Loucy (cell line): Measurements from ENCODE around the gene ARNT2.

Experiments
- H2AFZ ChIP-seq: fragments of 200-600 bp; sonication (generic); 2 replicates; pipeline ENCODE4 v1.6.0; 2016; ENCODE audit warnings: antibody characterized with exemption, mild to moderate bottlenecking, low read length, moderate library complexity
- H3F3A ChIP-seq: fragments of 200-600 bp; 2 replicates; pipeline ENCODE4 v1.6.0; 2016; ENCODE audit warnings: antibody characterized with exemption, low read depth, mild to moderate bottlenecking
- H3K27me3 ChIP-seq: fragments of 200-600 bp; sonication (generic); 2 replicates; pipeline ENCODE4 v1.6.1; 2014; ENCODE audit warnings: low read length, mild to moderate bottlenecking; ENCODE audit not compliant: insufficient read depth, poor library complexity, severe bottlenecking
- H3K36me3 ChIP-seq: fragments of 200-600 bp; sonication (generic); 2 replicates; pipeline ENCODE4 v1.6.1; 2016; ENCODE audit warnings: low read length; ENCODE audit not compliant: insufficient read depth
- H3K4me1 ChIP-seq: fragments of 200-600 bp; sonication (generic); 2 replicates; pipeline ENCODE4 v1.5.1; 2014; ENCODE audit warnings: low read length, mild to moderate bottlenecking; ENCODE audit not compliant: insufficient read depth, poor library complexity, severe bottlenecking
- H3K4me2 ChIP-seq: fragments of 200-600 bp; sonication (generic); 2 replicates; pipeline ENCODE4 v1.6.0; 2014; ENCODE audit warnings: antibody characterized with exemption, low read length, low read depth, mild to moderate bottlenecking; ENCODE audit not compliant: poor library complexity, severe bottlenecking
- H3K4me3 ChIP-seq: fragments of 200-600 bp; sonication (generic); 2 replicates; pipeline ENCODE4 v1.5.1; 2014; ENCODE audit warnings: low read length, mild to moderate bottlenecking, mixed read lengths; ENCODE audit not compliant: poor library complexity, severe bottlenecking
- H3K79me2 ChIP-seq: fragments of 200-600 bp; sonication (generic); 2 replicates; pipeline ENCODE4 v1.6.1; 2014; ENCODE audit warnings: low read length; ENCODE audit not compliant: insufficient read depth
- H3K9ac ChIP-seq: fragments of 200-600 bp; sonication (generic); 2 replicates; pipeline ENCODE4 v1.6.0; 2014; ENCODE audit warnings: mild to moderate bottlenecking, low read depth, low read length, moderate library complexity; ENCODE audit not compliant: poor library complexity, severe bottlenecking
- H3K9me2 ChIP-seq: fragments of 200-600 bp; sonication (generic); replicated peaks from 2 replicates; pipeline ENCODE4 v1.6.1; 2016; ENCODE audit warnings: low read depth, low read length, mixed read lengths
- H3K9me3 ChIP-seq: fragments of 200-600 bp; sonication (generic); 2 replicates; pipeline ENCODE4 v1.6.1; 2014; ENCODE audit warnings: mild to moderate bottlenecking, antibody characterized with exemption, low read length, low read depth; ENCODE audit not compliant: insufficient read depth
- H4K20me1 ChIP-seq: fragments of 200-600 bp; sonication (generic); 2 replicates; pipeline ENCODE4 v1.6.0; 2014; ENCODE audit warnings: antibody characterized with exemption, low read length, mild to moderate bottlenecking; ENCODE audit not compliant: insufficient read depth, poor library complexity, severe bottlenecking
- CTCF ChIP-seq: fragments of 200-600 bp; sonication (generic); conservative IDR thresholded peaks from 2 replicates; pipeline ENCODE4 v1.5.1; 2014; ENCODE audit warnings: mild to moderate bottlenecking, antibody characterized with exemption, low read length
- EZH2phosphoT487 ChIP-seq: fragments of 200-600 bp; IDR thresholded peaks from 2 replicates; pipeline ENCODE4 v1.6.1; 2018; ENCODE audit warnings: antibody characterized with exemption, mild to moderate bottlenecking, moderate library complexity, borderline replicate concordance

Gene ARNT2

GRCh38 chr15:80536231-80536630 lies 132.0 kb downstream of the ARNT2 start:
- TF ChIP-seq CTCF, result no peak
- TF ChIP-seq EZH2phosphoT487, result no peak

GRCh38 chr15:80536716-80537115 lies 132.5 kb downstream of the ARNT2 start:
- TF ChIP-seq EZH2phosphoT487 (no peak), CTCF (no peak)
- no peaks in the 10 kb centered on the region for H3K27me3 ChIP-seq
- no peak overlapping the region for H3K4me2 ChIP-seq
- H3K4me1 ChIP-seq, result no peaks in the 10 kb centered on the region
- no peak overlapping the region for H2AFZ ChIP-seq
- no peak overlapping the region for H3K4me3 ChIP-seq
- H4K20me1 ChIP-seq, result no peaks in the 10 kb centered on the region
- no peaks in the 10 kb centered on the region for H3K36me3 ChIP-seq
- no peaks in the 10 kb centered on the region for H3K9me2 ChIP-seq
- no peaks in the 10 kb centered on the region for H3F3A ChIP-seq
- H3K79me2 ChIP-seq, result no peaks in the 10 kb centered on the region
- H3K9me3 ChIP-seq, result no peaks in the 10 kb centered on the region
- no peak overlapping the region for H3K9ac ChIP-seq

More at GRCh38 chr15:80536231-80536630, 132.0 kb downstream of the ARNT2 start:
- Histone ChIP-seq H3K27me3 (no peaks in the 10 kb centered on the region), H3K4me3 (no peak overlapping the region), H3K9me3 (no peaks in the 10 kb centered on the region), H2AFZ (no peak overlapping the region), H3F3A (no peaks in the 10 kb centered on the region), H3K9me2 (no peaks in the 10 kb centered on the region), H3K36me3 (no peaks in the 10 kb centered on the region), H3K4me1 (no peaks in the 10 kb centered on the region), H3K9ac (no peak overlapping the region), H3K4me2 (no peak overlapping the region), H3K79me2 (no peaks in the 10 kb centered on the region), H4K20me1 (no peaks in the 10 kb centered on the region)

- Histone ChIP-seq H3K79me2 (no peaks in the 10 kb centered on the region), H3K9me2 (no peaks in the 10 kb centered on the region), H4K20me1 (no peaks in the 10 kb centered on the region), H3K4me2 (no peak overlapping the region), H3F3A (no peaks in the 10 kb centered on the region), H3K4me3 (no peak overlapping the region), H3K9me3 (no peaks in the 10 kb centered on the region), H3K27me3 (no peaks in the 10 kb centered on the region), H3K4me1 (no peaks in the 10 kb centered on the region), H3K9ac (no peak overlapping the region), H2AFZ (no peak overlapping the region), H3K36me3 (no peaks in the 10 kb centered on the region)
- TF ChIP-seq CTCF, result no peak
- no peak for TF ChIP-seq EZH2phosphoT487
Measured at GRCh38 chr15:80545078-80545477, 140.9 kb downstream of the ARNT2 start.
